Muscle layer of colon (tissue), 2 donors: ENCODE data around the gene CDKAL1.

Source experiments
- H3K27ac ChIP-seq: one replicate; pipeline ENCODE4 v1.7.0; 2013; ENCODE audit warnings: low read depth, mild to moderate bottlenecking, low read length, moderate library complexity
- H3K27me3 ChIP-seq, 2 donors: one replicate each; pipeline ENCODE4 v1.7.0; 2013; ENCODE audit warnings: low read length in 2 of 2, mild to moderate bottlenecking in 2 of 2; ENCODE audit not compliant: insufficient read depth in 2 of 2, control insufficient read depth in 1 of 2
- H3K36me3 ChIP-seq: one replicate; pipeline ENCODE4 v1.7.0; 2013; ENCODE audit warnings: mild to moderate bottlenecking, low read length; ENCODE audit not compliant: insufficient read depth
- H3K4me1 ChIP-seq: one replicate; pipeline ENCODE4 v1.7.0; 2013; ENCODE audit warnings: mild to moderate bottlenecking, low read length; ENCODE audit not compliant: insufficient read depth
- H3K4me3 ChIP-seq, 2 donors: one replicate each; pipeline ENCODE4 v1.7.0; 2013; ENCODE audit warnings: low read length in 2 of 2, low read depth in 1 of 2, mild to moderate bottlenecking in 1 of 2, moderate library complexity in 1 of 2
- H3K9ac ChIP-seq: one replicate; pipeline ENCODE4 v1.7.0; 2013; ENCODE audit warnings: low read length
- H3K9me3 ChIP-seq: one replicate; pipeline ENCODE4 v1.7.0; 2013; ENCODE audit warnings: mild to moderate bottlenecking, low read length
- donor health status: abdominal sarcoma.
- donor health status: Adenocarcinoma of cecum.

Gene CDKAL1

GRCh38 chr6:20939161-20939775 lies 405.0 kb downstream of the CDKAL1 start:
- Histone ChIP-seq H3K9ac (no peak overlapping the region), H3K4me1 (no peaks in the 10 kb centered on the region), H3K9me3 (no peaks in the 10 kb centered on the region), H3K4me3 (no peak overlapping the region), H3K27me3 (no peaks in the 10 kb centered on the region), H3K36me3 (no peaks in the 10 kb centered on the region), H3K27ac (no peak overlapping the region)

DNA sequence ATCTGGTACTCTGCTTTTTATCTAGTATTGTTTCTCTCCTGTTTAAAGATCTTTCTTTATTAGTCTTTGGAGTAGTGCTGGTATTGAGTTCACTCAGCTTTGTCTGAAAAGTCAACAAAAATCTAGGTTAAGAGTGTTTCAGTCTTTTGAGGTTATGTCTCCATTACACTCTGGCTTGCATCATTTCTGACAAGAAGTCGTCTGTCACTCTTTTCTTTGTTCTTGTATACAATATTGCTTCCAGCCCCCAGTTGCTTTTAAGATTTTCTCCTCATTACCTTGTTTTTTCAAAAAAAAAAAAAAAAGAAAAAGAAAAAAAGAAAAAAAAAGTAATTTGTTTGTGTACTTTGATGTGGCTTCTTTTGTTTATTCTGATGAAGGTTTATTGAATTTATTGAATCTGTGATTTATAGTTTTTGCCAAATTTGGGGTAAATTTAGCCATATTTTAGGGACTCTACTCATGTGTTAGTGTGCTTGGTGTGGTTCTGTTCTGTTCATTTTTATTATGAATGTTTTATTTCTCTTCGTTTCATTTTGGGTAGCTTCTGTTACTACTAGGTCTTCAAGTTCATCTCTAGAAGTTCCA lies 408.9 kb downstream of the CDKAL1 start:
- Histone ChIP-seq H3K4me3 (no peak overlapping the region), H3K9me3 (no peaks in the 10 kb centered on the region), H3K27me3 (no peaks in the 10 kb centered on the region), H3K27ac (no peak overlapping the region), H3K36me3 (no peaks in the 10 kb centered on the region), H3K9ac (no peak overlapping the region), H3K4me1 (no peaks in the 10 kb centered on the region)

GRCh38 chr6:20943922-20944321 lies 409.7 kb downstream of the CDKAL1 start:
- no peak overlapping the region for H3K27ac ChIP-seq
- no peaks in the 10 kb centered on the region for H3K36me3 ChIP-seq
- no peak overlapping the region for H3K9ac ChIP-seq
- no peak overlapping the region for H3K4me3 ChIP-seq
- H3K27me3 ChIP-seq: no peaks in the 10 kb centered on the region
- no peaks in the 10 kb centered on the region for H3K4me1 ChIP-seq
- H3K9me3 ChIP-seq: no peaks in the 10 kb centered on the region

GRCh38 chr6:20946022-20946421 lies 411.8 kb downstream of the CDKAL1 start:
- H3K9ac ChIP-seq: no peak overlapping the region
- H3K4me1 ChIP-seq: no peaks in the 10 kb centered on the region
- H3K27ac ChIP-seq: no peak overlapping the region
- H3K36me3 ChIP-seq: no peaks in the 10 kb centered on the region
- H3K9me3 ChIP-seq: no peaks in the 10 kb centered on the region
- no peak overlapping the region for H3K4me3 ChIP-seq
- H3K27me3 ChIP-seq: no peaks in the 10 kb centered on the region

DNA sequence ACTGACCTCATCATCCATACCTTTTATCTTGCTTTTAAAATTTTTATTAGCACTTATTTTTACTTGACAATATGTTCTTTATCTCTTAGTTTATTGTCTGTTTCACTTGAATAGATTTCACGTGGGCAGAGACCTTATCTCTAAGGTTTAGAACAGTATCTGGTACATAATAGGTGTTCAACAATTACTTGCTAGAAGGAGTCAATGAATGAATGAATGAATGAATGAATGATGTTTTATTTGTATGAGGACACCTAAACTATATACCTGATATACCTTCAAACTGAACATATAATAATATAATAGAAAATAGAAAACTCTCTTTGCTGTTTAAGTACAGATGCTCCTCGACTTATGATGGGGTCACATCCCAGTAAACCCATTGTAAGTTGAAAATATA lies 412.6 kb downstream of the CDKAL1 start:
- no peaks in the 10 kb centered on the region for H3K9me3 ChIP-seq
- no peak overlapping the region for H3K4me3 ChIP-seq
- no peaks in the 10 kb centered on the region for H3K27me3 ChIP-seq
- H3K9ac ChIP-seq: no peak overlapping the region
- H3K4me1 ChIP-seq: no peaks in the 10 kb centered on the region
- no peaks in the 10 kb centered on the region for H3K36me3 ChIP-seq
- H3K27ac ChIP-seq: no peak overlapping the region

GRCh38 chr6:20947977-20948376 lies 413.7 kb downstream of the CDKAL1 start:
- H3K27me3 ChIP-seq: no peaks in the 10 kb centered on the region
- no peaks in the 10 kb centered on the region for H3K4me1 ChIP-seq
- H3K36me3 ChIP-seq: no peaks in the 10 kb centered on the region
- H3K9ac ChIP-seq: no peak overlapping the region
- no peaks in the 10 kb centered on the region for H3K9me3 ChIP-seq
- H3K4me3 ChIP-seq: no peak overlapping the region
- no peak overlapping the region for H3K27ac ChIP-seq

GRCh38 chr6:20948556-20948955 lies 414.3 kb downstream of the CDKAL1 start:
- Histone ChIP-seq H3K9ac (no peak overlapping the region), H3K27ac (no peak overlapping the region), H3K4me3 (no peak overlapping the region), H3K27me3 (no peaks in the 10 kb centered on the region), H3K36me3 (no peaks in the 10 kb centered on the region), H3K4me1 (no peaks in the 10 kb centered on the region), H3K9me3 (no peaks in the 10 kb centered on the region)

DNA sequence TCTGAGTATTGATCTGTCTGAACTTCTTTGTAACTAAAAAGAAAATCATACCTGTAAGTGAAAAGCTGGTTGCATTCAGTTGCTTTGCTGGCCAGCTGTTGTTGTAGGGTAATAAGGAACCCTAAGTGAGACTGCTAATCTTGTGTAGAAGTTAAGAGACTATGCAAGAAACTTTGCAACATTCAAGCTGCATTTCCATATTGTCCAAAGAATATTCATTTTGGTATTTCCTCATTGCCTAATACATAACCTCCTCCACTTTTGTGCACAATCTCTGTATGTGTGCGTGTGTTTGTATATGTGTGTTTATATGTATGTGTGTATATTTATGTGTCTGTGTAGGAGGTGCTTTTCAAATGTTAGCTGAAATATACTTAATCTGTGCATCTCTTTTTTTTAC lies 414.9 kb downstream of the CDKAL1 start:
- Histone ChIP-seq H3K36me3 (no peaks in the 10 kb centered on the region), H3K4me3 (no peak overlapping the region)

GRCh38 chr6:20952699-20953474 lies 418.6 kb downstream of the CDKAL1 start:
- no peak overlapping the region for H3K4me3 ChIP-seq
- no peaks in the 10 kb centered on the region for H3K4me1 ChIP-seq
- peaks cover 4% of the 10 kb centered on the region for H3K36me3 ChIP-seq
- no peak overlapping the region for H3K9ac ChIP-seq
- H3K27ac ChIP-seq: no peak overlapping the region
- no peaks in the 10 kb centered on the region for H3K27me3 ChIP-seq
- no peaks in the 10 kb centered on the region for H3K9me3 ChIP-seq

More for the DNA sequence above, 414.9 kb downstream of the CDKAL1 start:
- no peaks in the 10 kb centered on the region for H3K27me3 ChIP-seq
- H3K4me1 ChIP-seq: no peaks in the 10 kb centered on the region
- H3K27ac ChIP-seq: no peak overlapping the region
- H3K9ac ChIP-seq: no peak overlapping the region
- H3K9me3 ChIP-seq: no peaks in the 10 kb centered on the region

- no peak overlapping the region for H3K9ac ChIP-seq
- H3K9me3 ChIP-seq: no peaks in the 10 kb centered on the region
- no peak overlapping the region for H3K27ac ChIP-seq
- H3K4me3 ChIP-seq: no peak overlapping the region
- no peaks in the 10 kb centered on the region for H3K4me1 ChIP-seq
- H3K27me3 ChIP-seq: no peaks in the 10 kb centered on the region
- peaks cover 4% of the 10 kb centered on the region for H3K36me3 ChIP-seq
Measured at GRCh38 chr6:20954315-20954714, 420.1 kb downstream of the CDKAL1 start.

DNA sequence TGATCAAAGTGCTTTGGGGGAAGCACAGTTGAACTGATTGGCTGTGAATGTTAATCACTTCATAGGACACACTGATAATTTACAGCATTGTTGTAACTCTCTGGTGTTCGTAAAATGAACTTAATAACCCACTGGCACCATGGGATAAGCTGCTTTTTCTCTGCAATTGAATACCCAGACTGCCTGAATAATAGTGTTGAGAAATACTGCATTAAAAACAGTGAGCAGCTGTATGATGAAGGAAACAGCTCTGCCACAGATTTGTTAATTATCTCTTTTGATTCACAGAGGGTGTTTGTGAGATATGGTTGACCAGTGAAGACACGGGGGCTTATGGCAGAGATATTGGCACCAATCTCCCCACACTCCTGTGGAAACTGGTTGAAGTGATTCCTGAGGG lies 420.9 kb downstream of the CDKAL1 start:
- Histone ChIP-seq H3K27me3 (no peaks in the 10 kb centered on the region), H3K4me1 (no peaks in the 10 kb centered on the region), H3K9ac (no peak overlapping the region), H3K36me3 (peaks cover 4% of the 10 kb centered on the region), H3K27ac (no peak overlapping the region), H3K4me3 (no peak overlapping the region), H3K9me3 (no peaks in the 10 kb centered on the region)
